Esophagus (tissue), 2 donors: Measurements from ENCODE around the gene ZNF443. TPM values are rescaled to one million over a fixed set of nuclear protein-coding genes. Genes with fewer than 3 reads are reported as not detected.

ENCODE experiments used
- polyA plus RNA-seq, 2 donors: library from polyadenylated mRNA; stranded (reverse); fragments of 200-250 nt; gene quantifications; one replicate each; pipeline ENCODE4 v1.2.3, GENCODE V29; 2013
- donor health status: healthy with polysubstance abuse.
- donor health status: Bipolar disorder and iron deficiency.

The ZNF443 gene
- polyA plus RNA-seq, 2 donors: 1.5 to 3.5 TPM

Other genes with a start within 250 kb of the ZNF443 start
- gene ZNF44, start 146.1 kb downstream of the ZNF443 start, polyA plus RNA-seq: 1 to 10 TPM; 5.7 TPM
- gene ZNF563, start 107.4 kb downstream of the ZNF443 start, polyA plus RNA-seq: 1 to 10 TPM; 1.5 to 1.7 TPM
- under 1 TPM; 0.26 to 0.58 TPM for gene ZNF442, start 75.3 kb downstream of the ZNF443 start, polyA plus RNA-seq
- gene ZNF799, start 39.8 kb downstream of the ZNF443 start, polyA plus RNA-seq: 1 to 10 TPM; 1.5 to 3.3 TPM
- under 1 TPM; 0.38 to 0.45 TPM for gene ZNF709, start 43.8 kb upstream of the ZNF443 start, polyA plus RNA-seq
- gene ZNF564, start 110.5 kb upstream of the ZNF443 start, polyA plus RNA-seq: 1 to 10 TPM; 2.9 to 3.8 TPM
- under 1 TPM; 0.36 to 0.61 TPM for gene ZNF490, start 169.8 kb upstream of the ZNF443 start, polyA plus RNA-seq
- 1 to 10 TPM; 5.1 to 8.1 TPM for gene ZNF791, start 169.9 kb upstream of the ZNF443 start, polyA plus RNA-seq
- 10 to 100 TPM; 22.6 to 26.6 TPM for gene MAN2B1, start 225.7 kb upstream of the ZNF443 start, polyA plus RNA-seq
- gene WDR83, start 225.8 kb upstream of the ZNF443 start, polyA plus RNA-seq: 10 to 100 TPM in 1 of 2 donors, 1 to 10 TPM in 1; 8.9 to 14.4 TPM
- gene DHPS, start 240.9 kb upstream of the ZNF443 start, polyA plus RNA-seq: 10 to 100 TPM; 45.5 to 51.3 TPM
- gene GNG14, start 247.0 kb upstream of the ZNF443 start, polyA plus RNA-seq: not detected